GM20000 (cell line): ENCODE results near the gene TRIP4.

Experiments
- DNase-seq: peaks from one replicate; pipeline ENCODE4 v3.0.0; 2012; ENCODE audit warnings: low spot score
- CTCF ChIP-seq: IDR thresholded peaks from 2 replicates; pipeline ENCODE4 v1.5.1; 2012; ENCODE audit warnings: mild to moderate bottlenecking, control low read depth; ENCODE audit errors: extremely low read depth, missing control alignments

Gene TRIP4

GRCh38 chr15:64455961-64456371 is 68.3 kb downstream of the TRIP4 start:
- TF ChIP-seq CTCF: no peak
- DNase-seq: no peak

- no peak for TF ChIP-seq CTCF
- no peak for DNase-seq
Measured at GRCh38 chr15:64456634-64457108, 69.0 kb downstream of the TRIP4 start.

GRCh38 chr15:64459066-64459781 is 71.6 kb downstream of the TRIP4 start:
- TF ChIP-seq CTCF: no peak
- no peak for DNase-seq

- no peak for TF ChIP-seq CTCF
Measured at GRCh38 chr15:64460206-64460723, 72.6 kb downstream of the TRIP4 start, which contains the start of gene ZNF609. Gene ZNF609 (plus strand): TSS chr15:64460578. CDS start chr15:64499420, 38,842 bp downstream.

GRCh38 chr15:64460724-64461720 is 73.4 kb downstream of the TRIP4 start:
- TF ChIP-seq CTCF: no peak
- peak; percentile 72 for DNase-seq

More at GRCh38 chr15:64460206-64460723, 72.6 kb downstream of the TRIP4 start, which contains the start of gene ZNF609:
- DNase-seq: peak; percentile 90

GRCh38 chr15:64461721-64462162 is 74.1 kb downstream of the TRIP4 start:
- peak; percentile 50 for DNase-seq

More at GRCh38 chr15:64461721-64462162, 74.1 kb downstream of the TRIP4 start:
- no peak for TF ChIP-seq CTCF
